ENCODE data around the gene PDE6C. TPM values are rescaled to one million over a fixed set of nuclear protein-coding genes. Genes with fewer than 3 reads are reported as not detected.

Gene PDE6C
- not detected for total RNA-seq

GRCh38 chr10:93612311-93612710, at the start of gene PDE6C:
Gene PDE6C, plus strand, starts transcription at chr10:93612537. Its CDS starts 189 bp downstream, at chr10:93612726.
- ChIA-PET CTCF (no interaction called here), POLR2A (no interaction called here)

GRCh38 chr10:93565446-93565845, 46.9 kb upstream of the PDE6C start:
- CTCF ChIA-PET: no interaction called here
- POLR2A ChIA-PET: no interaction called here

GRCh38 chr10:93566435-93567276, 45.7 kb upstream of the PDE6C start, which contains the start of gene FFAR4:
Gene FFAR4, plus strand, starts transcription at chr10:93566665. Its CDS starts 56 bp downstream, at chr10:93566721.
- ChIA-PET CTCF (no interaction called here), POLR2A (no interaction called here)

GRCh38 chr10:93567277-93568104, 44.8 kb upstream of the PDE6C start:
- ChIA-PET CTCF (interaction anchor here (0.9 kb wide), 1 partner anchor 35 kb away, joined by 3 read pairs; no protein-coding TSS in a partner anchor), POLR2A (no interaction called here)

GRCh38 chr10:93568105-93568390, 44.3 kb upstream of the PDE6C start:
- ChIA-PET CTCF (interaction anchor here (0.9 kb wide), 1 partner anchor 36 kb away, joined by 3 read pairs; no protein-coding TSS in a partner anchor), POLR2A (no interaction called here)

- POLR2A ChIA-PET: no interaction called here
- CTCF ChIA-PET: interaction anchor here (1.1 kb wide), 1 partner anchor 15 kb away, joined by 3 read pairs; no protein-coding TSS in a partner anchor
Measured at GRCh38 chr10:93570383-93570782, 42.0 kb upstream of the PDE6C start.

GRCh38 chr10:93572606-93573005, 39.7 kb upstream of the PDE6C start:
- ChIA-PET CTCF (no interaction called here), POLR2A (no interaction called here)

- ChIA-PET CTCF (no interaction called here), POLR2A (no interaction called here)
Measured at GRCh38 chr10:93573051-93573909, 39.1 kb upstream of the PDE6C start.

- ChIA-PET POLR2A (no interaction called here), CTCF (no interaction called here)
Measured at GRCh38 chr10:93573924-93574323, 38.4 kb upstream of the PDE6C start.

GRCh38 chr10:93576888-93577287, 35.4 kb upstream of the PDE6C start:
- ChIA-PET CTCF (no interaction called here), POLR2A (no interaction called here)

GRCh38 chr10:93577565-93577964, 34.8 kb upstream of the PDE6C start:
- ChIA-PET CTCF (no interaction called here), POLR2A (no interaction called here)

GRCh38 chr10:93579089-93579488, 33.2 kb upstream of the PDE6C start:
- CTCF ChIA-PET: no interaction called here
- POLR2A ChIA-PET: no interaction called here

- POLR2A ChIA-PET: no interaction called here
- CTCF ChIA-PET: no interaction called here
Measured at GRCh38 chr10:93579985-93580711, 32.2 kb upstream of the PDE6C start.

GRCh38 chr10:93580828-93581227, 31.5 kb upstream of the PDE6C start:
- CTCF ChIA-PET: no interaction called here
- POLR2A ChIA-PET: no interaction called here

GRCh38 chr10:93584445-93584844, 27.9 kb upstream of the PDE6C start:
- ChIA-PET POLR2A (no interaction called here), CTCF (no interaction called here)

GRCh38 chr10:93589648-93590562, 22.4 kb upstream of the PDE6C start:
- ChIA-PET CTCF (no interaction called here), POLR2A (no interaction called here)

GRCh38 chr10:93590638-93591037, 21.7 kb upstream of the PDE6C start:
- POLR2A ChIA-PET: no interaction called here
- CTCF ChIA-PET: no interaction called here

- ChIA-PET CTCF (no interaction called here), POLR2A (no interaction called here)
Measured at GRCh38 chr10:93591065-93591808, 21.1 kb upstream of the PDE6C start.

Data from activated CD8-positive, alpha-beta memory T cell treated with anti-CD3 and anti-CD28 coated beads for 36 hours (primary cell).